HG02678 (cell line): Measurements from ENCODE around the gene CRIP2.

Source experiments
- ATAC-seq: cut with Tn5 transposase; IDR thresholded peaks from one replicate; pipeline ENCODE4 v1.9.1; 2021; ENCODE audit warnings: mild to moderate bottlenecking, moderate library complexity; ENCODE audit not compliant: unreplicated experiment

Gene CRIP2, protein sequence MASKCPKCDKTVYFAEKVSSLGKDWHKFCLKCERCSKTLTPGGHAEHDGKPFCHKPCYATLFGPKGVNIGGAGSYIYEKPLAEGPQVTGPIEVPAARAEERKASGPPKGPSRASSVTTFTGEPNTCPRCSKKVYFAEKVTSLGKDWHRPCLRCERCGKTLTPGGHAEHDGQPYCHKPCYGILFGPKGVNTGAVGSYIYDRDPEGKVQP

DNA sequence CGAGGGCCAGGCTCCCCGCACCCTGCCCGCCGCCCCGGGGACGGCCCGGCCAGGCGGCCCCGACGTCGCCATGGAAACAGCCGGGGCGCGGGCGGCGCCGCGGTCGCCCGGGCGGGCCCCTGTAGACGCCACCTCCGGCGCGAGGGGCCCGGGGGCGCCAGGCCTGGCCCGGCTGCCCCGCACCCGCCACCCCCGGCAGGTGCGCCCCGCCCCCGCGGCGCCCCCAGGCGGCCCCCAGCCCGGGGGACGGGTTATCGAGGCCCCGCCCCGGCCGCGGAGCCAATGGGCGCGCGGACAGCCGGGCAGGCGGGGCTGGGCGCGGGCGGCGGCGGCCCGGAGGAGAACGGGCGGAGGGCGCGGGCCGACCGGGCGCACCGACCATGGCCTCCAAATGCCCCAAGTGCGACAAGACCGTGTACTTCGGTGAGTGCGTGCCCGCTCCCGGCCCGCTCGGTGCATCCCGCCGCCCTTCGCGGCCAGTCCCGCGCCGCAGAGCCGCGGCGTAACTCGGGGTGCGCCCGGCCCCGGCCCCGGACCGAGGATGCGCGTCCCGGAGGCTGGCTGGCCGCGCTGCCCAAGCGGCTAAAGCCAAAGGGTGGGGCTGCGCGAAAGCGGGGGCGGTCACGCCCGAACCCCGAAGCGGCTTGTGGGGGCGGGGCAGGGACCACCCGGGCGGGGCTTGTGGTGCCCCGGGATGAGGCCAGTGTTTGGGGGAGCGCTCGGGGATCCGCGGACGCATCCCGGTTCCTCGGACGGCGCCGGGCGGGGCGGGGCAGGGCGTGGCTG is at the start of gene CRIP2:
Gene CRIP2, plus strand, starts transcription at position 339 of the 786 bp plus-strand sequence. Its CDS starts 42 bp downstream, at position 381.
- ATAC-seq: no peak

DNA sequence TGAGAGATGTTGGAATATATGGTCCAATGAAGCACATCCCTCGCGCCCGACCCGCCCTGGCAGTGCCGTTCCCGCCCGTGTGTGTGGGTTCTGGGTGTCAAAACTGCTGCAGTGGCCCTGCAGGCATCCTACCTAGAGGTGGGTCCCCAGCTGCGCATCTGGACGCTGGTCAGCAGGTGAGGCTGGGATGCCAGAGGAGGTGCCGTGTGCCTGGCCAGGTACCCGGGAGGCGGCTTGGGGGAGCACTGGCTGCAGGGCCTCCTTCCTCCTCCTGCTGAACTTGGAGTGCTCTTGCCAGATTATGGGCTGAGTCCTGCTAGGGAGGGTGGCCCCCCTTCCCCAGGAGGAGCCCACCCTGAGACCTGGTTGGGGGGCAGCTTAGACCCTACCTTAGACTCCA is 49.8 kb upstream of the CRIP2 start:
- ATAC-seq: no peak

DNA sequence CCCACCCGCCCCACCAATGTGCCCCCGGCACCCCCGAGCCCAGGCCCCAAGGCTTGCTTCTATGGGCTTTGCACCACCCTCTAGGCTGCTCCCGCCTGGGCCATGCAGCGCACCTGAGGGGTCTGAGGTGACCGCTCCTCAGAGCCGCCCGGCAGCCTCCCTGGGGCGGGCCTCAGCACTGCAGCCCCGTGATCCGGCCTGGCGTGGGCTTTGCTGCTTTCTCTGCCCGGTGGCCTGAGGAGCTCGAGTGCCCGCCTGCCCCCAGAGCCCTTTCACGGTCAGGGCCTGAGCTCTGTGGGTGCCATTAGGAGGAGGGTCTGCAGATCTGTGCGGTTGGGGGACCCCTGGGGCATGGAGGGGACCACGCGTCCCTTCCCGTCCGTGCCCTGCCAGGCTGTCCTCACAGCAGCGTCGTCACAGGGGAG is 48.8 kb upstream of the CRIP2 start:
- ATAC-seq: no peak

DNA sequence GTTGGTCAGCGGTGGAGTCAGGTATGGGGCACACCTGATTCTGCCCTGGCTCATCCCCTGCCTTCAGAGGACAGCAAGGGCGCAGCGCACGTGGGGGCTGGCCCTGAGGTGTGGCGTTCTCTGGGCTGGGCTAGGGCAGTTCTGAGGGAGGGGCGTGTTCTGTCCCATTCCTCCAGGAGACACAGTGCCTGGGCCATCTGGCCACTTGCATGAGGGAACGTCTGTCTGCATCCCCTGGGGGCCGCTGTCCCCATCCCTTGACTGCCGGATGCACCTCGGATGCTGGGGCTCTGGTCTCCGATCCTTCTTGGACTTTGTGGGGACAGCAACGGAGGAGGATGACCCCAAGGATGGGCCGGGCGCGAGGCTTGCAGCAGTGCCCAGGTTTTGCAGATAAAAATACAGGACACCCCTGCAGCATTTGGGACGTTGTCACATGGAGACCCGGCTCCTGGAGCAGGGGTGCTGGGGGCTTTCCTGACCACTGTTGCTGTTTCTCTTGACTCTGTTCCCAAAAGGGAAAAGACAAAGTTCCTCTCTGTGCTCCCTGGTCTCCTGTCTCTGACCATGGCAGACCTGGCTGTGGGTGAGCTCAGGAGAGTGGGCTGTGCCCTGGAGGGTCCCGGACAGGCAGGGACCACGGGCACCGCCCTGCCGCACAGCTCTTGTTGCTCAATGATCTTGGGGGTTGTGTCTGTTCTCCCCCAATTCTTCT is 48.0 kb upstream of the CRIP2 start:
- no peak for ATAC-seq

DNA sequence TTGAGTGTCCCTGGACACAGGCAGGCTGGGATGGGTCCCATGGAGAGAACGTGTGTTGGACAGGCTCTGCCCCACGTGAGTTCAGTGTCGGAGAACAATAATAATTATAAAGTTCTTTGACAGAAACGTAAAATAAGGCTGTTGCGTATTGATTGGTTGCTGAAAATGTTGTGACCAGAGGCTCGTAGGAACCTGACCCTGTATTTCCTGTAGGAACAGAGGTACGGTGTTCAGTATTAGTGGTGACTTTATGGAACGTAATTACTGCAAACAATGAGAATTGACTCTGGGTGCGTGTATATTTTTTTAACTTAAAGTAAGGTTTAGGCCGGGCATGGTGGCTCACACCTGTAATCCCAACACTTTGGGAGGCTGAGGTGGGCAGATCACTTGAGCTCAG is 47.2 kb upstream of the CRIP2 start:
- no peak for ATAC-seq

DNA sequence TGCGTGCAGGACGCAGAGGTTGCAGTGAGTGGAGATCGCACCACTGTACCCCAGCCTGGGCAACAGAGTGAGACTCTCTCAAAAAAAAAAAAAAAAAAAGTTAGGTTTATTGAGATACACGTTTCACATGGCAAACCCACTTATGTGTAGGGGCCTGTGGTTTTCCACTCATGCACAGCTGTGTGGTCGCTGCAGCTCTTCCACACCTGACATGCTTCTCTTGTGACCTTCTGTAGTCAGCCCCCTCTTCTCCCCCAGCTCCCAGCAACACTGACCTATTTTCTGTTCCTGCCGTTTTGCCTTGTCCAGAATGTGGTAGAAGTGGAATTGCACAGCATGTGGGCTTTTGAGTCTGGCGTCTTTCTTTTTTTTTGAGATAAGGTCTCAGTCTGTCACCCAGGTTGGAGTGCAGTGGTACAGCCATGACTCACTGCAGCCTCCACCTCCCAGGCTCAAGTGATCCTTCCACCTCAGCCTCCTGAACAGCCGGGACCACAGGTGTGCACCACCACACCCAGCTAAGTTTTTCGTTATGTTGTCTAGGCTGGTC is 46.6 kb upstream of the CRIP2 start:
- ATAC-seq: no peak

DNA sequence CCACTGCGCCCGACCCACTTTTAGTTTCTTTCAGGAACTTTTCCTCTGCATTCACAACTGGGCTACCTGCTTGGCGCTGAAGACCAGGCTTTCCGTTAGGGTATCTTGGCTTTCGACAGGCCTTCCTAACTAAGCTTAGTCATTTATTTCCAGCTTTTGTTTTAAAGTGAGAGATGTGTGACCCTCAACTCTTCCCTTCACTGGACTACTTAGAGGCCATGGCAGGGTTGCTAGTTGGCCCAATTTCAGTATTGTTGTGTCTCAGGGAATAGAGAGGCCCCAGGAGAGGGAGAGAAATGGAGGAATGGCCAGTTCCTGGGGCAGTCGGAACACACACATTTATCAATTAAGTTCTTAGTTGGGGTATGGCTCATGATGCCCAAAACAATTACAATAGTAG is 44.6 kb upstream of the CRIP2 start:
- ATAC-seq: no peak

DNA sequence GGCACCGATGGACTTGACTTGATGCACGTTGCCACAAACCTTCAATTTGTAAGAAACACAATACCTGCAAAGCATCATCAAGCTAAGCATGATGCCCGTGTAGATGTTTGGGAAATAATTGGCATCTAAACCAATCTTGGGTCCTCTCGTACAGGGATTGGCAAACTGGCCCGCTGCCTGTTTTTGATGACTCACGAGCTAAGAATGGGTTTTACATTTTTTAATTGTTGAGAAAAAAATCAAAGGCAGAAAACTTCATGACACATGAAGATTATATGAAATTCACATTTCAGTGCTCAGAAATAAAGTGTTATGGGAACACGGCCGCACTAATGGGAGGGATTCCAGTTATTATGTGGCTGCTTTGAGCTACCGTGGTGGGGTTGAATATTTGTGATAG is 44.1 kb upstream of the CRIP2 start:
- ATAC-seq: no peak

DNA sequence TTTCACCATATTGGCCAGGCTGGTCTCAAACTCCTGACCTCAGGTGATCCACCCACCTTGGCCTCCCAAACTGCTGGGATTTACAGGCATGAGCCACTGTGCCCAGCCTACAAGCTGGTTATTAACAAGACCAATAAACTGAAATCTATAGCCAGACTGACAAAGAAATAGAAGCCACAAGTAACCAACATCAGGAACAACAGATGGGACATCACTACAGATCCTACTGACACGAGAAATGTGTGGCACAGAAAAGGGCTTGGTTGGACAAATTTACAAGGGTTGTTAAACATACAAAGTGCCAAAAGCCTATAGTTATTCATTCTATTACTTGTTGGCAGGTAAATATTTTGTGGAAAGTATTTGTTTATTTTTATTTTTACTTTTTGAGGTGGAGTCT is 43.4 kb upstream of the CRIP2 start:
- ATAC-seq: no peak

DNA sequence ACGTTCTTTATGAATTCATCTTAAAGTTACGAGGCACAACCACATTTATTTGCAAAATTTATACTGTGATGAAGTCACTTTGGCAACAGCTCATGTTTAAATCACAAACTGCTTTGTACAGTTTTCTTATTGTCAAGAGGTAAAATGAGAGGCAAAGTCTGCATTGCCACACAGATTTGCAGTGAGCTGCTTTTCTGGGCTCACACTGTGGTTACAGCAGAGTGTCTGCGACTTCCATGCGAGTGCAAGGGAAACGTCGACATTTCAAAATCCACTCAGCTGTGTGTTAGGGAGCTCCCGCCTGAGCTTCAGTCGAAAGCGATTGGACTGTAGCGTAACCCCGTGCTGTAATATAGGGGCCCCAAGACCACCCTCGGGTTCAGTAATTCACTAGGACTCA is 42.0 kb upstream of the CRIP2 start:
- ATAC-seq: no peak

DNA sequence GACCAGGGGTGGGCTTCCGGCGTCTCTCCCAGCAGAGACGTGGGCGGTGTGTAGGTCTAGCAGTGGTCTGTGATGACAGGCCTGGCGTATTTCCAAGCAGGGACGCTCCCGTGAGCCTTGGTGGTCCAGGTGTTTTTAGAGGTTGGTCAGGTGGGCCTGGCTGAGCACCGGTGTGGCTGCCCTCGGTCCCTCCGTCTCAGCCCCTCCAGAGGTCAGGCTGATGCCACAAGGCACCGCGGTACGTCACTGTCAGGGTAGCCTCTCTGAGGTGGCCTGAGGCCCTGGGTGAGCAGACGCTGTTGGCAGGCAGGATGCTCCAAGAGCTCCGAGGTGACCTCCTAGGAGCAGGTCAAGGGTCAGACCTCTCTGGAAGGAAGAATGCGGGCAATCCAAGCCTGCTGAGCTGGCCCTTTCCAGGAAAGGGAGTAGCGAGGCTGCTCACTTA is 41.4 kb upstream of the CRIP2 start:
- no peak for ATAC-seq

DNA sequence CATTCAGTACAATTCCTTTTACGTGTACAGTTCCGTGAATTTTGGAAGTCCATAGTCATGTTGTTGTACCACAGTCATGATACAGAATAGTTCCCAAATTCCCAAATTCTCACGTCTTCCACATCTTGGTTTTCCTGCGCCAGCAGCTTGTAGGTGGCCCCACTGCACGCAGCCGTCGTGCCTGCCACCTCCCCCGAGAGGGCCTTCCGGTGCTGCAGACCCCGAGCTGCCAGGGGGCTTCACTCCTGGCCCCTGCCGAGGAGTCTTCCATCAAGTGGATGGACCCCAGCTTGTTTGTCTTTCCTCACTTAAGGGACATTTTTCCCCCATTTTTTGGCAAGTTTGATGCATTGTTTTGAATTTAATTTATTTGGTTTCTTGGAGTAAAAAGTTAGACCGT is 38.2 kb upstream of the CRIP2 start:
- no peak for ATAC-seq

DNA sequence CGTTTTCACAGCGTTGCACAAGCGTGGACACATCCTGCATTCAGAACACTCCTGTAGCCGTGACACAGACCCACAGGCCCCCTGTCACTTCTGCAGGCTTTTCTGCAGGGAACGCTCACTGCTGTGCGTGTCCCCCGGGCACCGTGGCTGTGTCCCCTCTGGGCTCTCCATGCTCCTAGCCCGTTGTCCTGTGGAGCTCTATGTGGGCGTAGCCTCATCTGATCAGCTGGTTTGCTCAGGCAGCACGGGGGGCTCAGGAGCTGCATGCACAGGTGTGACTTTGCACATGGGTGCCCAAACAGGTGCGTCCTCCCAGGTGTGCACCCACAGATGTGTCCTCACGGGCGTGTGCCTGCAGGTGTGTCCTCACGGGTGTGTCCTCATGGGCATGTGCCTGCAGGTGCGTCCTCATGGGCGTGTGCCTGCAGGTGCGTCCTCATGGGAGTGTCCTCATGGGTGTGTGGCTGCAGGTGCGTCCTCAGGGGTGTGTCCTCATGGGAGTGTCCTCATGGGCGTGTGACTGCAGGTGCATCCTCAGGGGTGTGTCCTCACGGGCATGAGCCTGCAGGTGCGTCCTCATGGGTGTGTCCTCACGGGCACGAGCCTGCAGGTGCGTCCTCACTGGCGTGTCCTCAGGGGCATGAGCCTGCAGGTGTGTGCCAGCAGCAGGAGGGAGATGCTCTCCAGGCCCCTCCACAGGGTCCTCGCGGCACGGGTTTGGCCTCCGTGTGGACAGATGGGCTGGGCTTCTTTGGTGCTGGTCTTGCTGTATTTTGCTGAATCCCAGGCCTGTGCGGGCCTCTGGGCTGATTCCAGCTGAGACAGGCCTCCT is 37.5 kb upstream of the CRIP2 start:
- ATAC-seq: no peak

DNA sequence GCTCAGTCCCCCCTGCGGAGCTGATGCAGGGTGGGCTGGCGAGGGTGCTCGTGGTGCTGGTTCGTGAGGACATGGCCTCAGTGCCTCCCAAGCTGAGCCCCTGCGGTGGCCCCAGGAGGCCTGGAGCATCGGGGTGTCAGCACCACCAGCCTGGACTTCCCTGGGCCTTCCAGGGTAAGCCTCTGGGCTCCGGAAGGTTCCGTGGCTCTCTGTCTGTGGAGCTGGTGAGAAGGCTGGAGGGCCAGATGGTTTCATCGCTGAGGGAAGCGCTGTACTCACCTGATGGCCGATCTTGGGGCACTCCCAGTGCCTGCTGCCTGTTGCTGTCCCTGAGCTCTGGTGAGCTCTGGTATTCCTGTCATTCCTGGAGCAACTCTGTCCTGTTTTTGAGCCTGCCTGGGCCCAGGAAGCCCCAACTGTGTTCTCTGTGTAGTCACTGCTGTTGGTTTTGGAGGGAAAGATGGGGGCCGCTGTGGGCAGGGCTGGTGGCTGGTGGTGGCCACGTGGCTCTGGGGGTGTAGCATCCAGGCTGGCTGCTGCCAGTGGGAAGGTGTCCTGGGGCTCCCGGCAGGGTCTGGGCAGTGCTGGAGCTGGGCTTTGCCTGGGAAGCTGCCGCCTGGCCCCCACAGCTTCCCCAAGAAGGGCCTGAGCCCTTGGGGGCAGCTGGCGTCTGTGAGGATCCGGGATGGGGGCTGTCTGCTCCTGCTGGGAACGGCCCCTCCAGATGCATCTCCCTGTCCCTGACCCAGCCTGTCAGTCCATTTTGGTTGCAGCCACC is 36.7 kb upstream of the CRIP2 start:
- no peak for ATAC-seq

DNA sequence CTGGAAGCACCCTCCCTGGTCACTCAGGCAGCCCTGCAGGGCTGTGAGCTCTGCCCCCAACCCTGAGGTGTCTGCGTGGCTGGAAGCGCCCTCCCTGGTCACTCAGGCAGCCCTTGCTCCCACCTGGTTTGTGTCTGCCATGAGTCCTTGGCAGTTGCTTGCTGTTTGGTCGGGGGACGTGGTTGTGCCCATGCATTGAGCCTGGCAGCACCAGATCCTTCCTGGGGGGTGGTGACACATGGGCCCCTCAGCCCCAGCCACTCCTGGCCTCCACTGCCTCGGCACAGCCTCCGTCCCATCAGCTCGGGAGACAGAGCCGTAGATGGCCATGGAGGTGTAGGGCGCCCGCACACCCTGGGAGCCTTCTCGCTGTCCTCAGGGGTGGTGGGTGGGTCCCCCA is 35.4 kb upstream of the CRIP2 start:
- no peak for ATAC-seq

DNA sequence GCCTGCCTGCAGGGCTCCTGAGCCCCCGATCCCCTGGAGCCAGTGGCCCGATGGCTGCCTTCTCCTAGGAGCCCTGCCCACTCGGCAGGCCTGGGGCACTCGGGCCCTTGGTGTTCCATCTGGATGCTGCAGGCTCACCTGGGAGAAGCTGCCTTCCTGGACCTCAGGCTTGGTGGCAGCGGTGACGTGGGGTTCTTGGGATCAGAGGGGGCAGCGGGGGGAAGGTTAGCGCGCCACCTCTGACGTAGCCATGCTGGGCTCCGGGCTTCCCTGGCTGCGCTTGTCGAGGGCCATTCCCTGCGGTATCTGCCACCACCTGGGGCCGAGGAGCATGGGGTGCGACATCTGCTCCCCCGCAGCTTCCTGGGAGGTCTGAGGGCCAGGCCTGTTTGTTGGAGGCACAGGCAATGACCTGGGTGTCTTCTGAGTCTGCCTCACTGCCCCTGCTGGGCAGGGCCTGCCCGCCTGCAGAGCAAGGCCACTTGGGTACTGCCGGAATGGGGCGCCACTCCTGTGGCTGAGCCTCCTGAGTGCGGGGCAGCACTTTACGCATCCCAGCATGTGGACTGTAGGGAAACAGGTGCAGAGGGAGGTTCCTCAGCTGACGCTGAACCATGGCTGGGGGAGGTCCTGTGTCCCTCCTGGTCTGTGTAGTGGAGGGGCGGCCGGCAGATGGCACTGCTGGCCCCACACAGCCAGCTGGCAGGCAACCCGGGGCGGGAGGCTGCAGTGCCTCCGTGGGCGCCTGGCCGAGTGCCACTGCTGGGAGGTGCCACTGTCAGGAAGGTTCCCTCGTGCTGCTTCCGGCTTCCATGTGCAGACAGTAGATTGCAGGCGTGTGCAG is 34.7 kb upstream of the CRIP2 start:
- ATAC-seq: no peak

DNA sequence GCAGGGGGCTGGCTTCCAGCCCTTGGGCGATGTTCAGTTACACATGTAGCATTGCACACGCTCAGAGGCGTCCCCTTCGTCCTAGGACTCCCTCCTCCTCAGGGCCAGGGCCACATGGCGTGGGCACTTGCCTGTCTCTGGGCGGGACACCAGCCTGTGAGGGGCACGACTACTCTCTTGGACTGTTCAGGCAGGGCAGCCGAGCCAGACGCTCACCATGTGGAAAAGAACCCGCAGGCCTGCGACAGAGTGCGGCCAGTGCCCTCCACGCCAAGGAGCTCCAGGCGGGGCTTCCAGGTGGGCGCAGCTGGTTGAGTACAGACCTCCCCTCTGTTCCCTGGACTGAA is 34.1 kb upstream of the CRIP2 start:
- no peak for ATAC-seq

DNA sequence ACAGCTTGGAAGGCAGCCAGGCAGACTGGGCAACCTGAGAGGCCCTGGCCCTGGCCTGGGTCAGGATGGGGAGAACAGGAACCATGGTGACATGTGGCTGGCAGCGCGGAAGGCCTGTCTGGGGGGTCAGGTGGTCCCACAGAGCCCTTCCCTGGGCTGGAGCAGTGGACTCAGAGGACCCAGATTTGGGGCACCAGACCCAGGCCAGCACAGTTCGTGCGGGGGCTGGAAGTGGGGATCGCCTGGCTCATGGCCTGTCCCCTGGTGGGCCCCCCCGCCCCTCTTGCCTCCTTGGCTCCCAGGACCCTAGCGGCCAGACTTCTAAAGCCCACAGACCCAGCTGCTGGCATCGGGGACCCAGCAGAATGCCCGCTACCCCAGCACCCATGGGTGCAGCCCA is 33.6 kb upstream of the CRIP2 start:
- no peak for ATAC-seq

DNA sequence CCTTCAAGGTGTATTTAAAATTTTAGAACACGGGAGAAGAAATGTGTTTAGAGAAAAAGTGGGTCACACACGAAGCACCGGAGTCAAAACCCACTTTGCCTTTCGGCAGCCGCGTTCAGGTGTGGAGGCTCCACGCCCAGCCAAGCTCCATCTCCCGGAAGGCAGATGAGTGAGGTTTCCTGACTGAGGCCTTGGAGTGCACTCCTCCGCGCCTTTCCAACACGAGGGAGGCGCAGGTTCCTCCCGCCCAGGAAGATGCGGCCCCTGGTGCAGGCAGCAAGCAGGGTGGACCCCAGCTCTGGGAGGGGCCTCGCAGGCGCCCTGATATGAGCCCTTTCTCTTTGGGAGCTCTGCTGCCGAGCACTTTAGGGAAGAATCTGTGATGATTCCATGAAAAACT is 32.5 kb upstream of the CRIP2 start:
- no peak for ATAC-seq
